Naive B cell (primary cell): ENCODE measurements around the gene MRPL23. TPM values are rescaled to one million over a fixed set of nuclear protein-coding genes. Genes with fewer than 3 reads are reported as not detected.

ENCODE experiments used
- ATAC-seq, 2 donors: fragments of 150-1000 bp; cut with Tn5 transposase; 2 replicates each; pipeline ENCODE4 v1.10.0; 2021; ENCODE audit warnings: low read depth in 2 of 2, mild to moderate bottlenecking in 2 of 2, moderate library complexity in 2 of 2
- DNase-seq: peaks from one replicate; pipeline ENCODE4 v3.0.0; 2022
- H3K27ac Mint-ChIP-seq, 6 donors: one replicate each; pipeline ENCODE4 v1.8.0; 2020 to 2022; ENCODE audit warnings: mild to moderate bottlenecking in 6 of 6, mixed read lengths in 6 of 6, moderate library complexity in 5 of 6, inconsistent platforms in 2 of 6
- H3K27me3 Mint-ChIP-seq, 3 donors: one replicate each; pipeline ENCODE4 v1.8.0; 2021 to 2022; ENCODE audit warnings: mixed read lengths in 3 of 3, mild to moderate bottlenecking in 1 of 3
- H3K36me3 Mint-ChIP-seq, 2 donors: one replicate each; pipeline ENCODE4 v1.8.0; 2020 to 2022; ENCODE audit warnings: mixed read lengths in 2 of 2, inconsistent platforms in 1 of 2, mild to moderate bottlenecking in 1 of 2
- H3K4me1 Mint-ChIP-seq, 3 donors: one replicate each; pipeline ENCODE4 v1.8.0; 2020 to 2022; ENCODE audit warnings: mixed read lengths in 3 of 3, inconsistent platforms in 1 of 3, mild to moderate bottlenecking in 1 of 3, moderate library complexity in 1 of 3
- H3K4me3 Mint-ChIP-seq, 8 donors: one replicate each; pipeline ENCODE4 v1.8.0; 2020 to 2022; ENCODE audit warnings: mild to moderate bottlenecking in 8 of 8, mixed read lengths in 8 of 8, moderate library complexity in 8 of 8, inconsistent platforms in 2 of 8
- H3K9me3 Mint-ChIP-seq, 7 donors: one replicate each; pipeline ENCODE4 v1.8.0; 2020 to 2022; ENCODE audit warnings: mixed read lengths in 7 of 7, mild to moderate bottlenecking in 5 of 7, inconsistent platforms in 2 of 7, moderate library complexity in 1 of 7
- polyA plus RNA-seq, 6 donors: library from polyadenylated mRNA; unstranded; fragments of 300-500 nt; fragmentation: Illumina TruSeq; gene quantifications; one replicate each; pipeline ENCODE4 v1.2.3, GENCODE V29; 2021; ENCODE audit warnings: low read depth in 6 of 6

MRPL23 gene
- 10 to 100 TPM; 14.0 to 62.7 (median 34.9) TPM for polyA plus RNA-seq

- H3K4me1 Mint-ChIP-seq = no peaks in the 10 kb centered on the region
- H3K4me3 Mint-ChIP-seq = no peak within 1 kb of the TSS
- DNase-seq = no peak
- H3K27ac Mint-ChIP-seq = no peak within 1 kb of the TSS
- H3K27me3 Mint-ChIP-seq = no peaks in the 10 kb centered on the region
- ATAC-seq = peak; percentile 82 to 92
- no peaks in the 10 kb centered on the region for H3K9me3 Mint-ChIP-seq
- H3K36me3 Mint-ChIP-seq = no peaks in the 10 kb centered on the region
These were observed at the start of gene MRPL23 for GRCh38 chr11:1946812-1947484. TSS of gene MRPL23 (plus strand) at chr11:1947332. CDS start at chr11:1947363, 31 bp downstream.

- Mint-ChIP-seq H3K4me1 (peaks cover 12 to 20% (median 16%) of the 10 kb centered on the region in 3 donors), H3K36me3 (no peaks in the 10 kb centered on the region), H3K4me3 (no peak overlapping the region), H3K27ac (no peak overlapping the region), H3K9me3 (no peaks in the 10 kb centered on the region), H3K27me3 (peaks cover 0 to 6% (median 0%) of the 10 kb centered on the region in 3 donors)
- DNase-seq (no peak), ATAC-seq (no peak)
These were observed 48.0 kb upstream of the MRPL23 start for GRCh38 chr11:1899090-1899489.

DNA sequence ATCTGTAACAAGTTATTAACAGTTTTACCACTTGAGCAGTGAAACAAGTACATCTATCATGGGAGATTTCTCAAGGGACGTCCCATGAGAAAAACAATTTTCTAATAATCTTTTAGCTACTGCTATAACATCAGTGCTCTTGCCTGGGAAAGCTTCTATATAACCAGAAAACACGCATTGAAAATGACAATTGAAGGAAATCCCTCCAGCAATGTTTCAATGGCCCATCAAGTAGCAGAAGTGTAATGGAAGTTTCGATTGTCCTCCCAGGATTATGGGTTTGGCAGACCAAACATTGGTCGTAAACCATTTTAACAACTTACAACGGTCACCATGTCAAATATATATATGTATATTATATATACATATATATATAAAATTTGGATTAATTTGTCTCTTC, 47.4 kb upstream of the MRPL23 start:
- Mint-ChIP-seq H3K9me3 (no peaks in the 10 kb centered on the region), H3K27me3 (peaks cover 0 to 6% (median 0%) of the 10 kb centered on the region in 3 donors), H3K4me1 (peaks cover 12 to 20% (median 16%) of the 10 kb centered on the region in 3 donors), H3K36me3 (no peaks in the 10 kb centered on the region), H3K27ac (no peak overlapping the region), H3K4me3 (no peak overlapping the region)
- ATAC-seq (no peak), DNase-seq (no peak)

DNA sequence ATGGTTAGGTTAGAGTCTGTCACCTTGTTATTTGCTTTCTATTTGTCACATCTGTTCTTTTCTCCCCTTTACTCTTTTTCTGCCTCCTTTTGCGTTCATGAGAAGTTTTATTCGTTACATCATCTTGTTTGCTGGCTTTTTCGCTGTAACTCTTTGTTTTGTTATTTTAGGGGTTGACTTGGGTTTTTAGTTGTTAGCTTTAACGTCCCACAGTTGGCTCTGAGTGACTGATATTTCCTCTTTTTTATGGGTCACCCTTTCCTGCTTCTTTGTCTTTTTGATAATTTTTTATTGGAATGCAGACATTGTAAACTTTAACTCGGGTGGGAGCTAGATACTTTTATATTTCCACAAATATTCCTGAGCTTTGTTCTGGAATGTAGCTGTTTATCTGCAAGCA, 41.0 kb upstream of the MRPL23 start:
- Mint-ChIP-seq H3K4me1 (peaks cover 0 to 5% (median 0%) of the 10 kb centered on the region in 3 donors), H3K27ac (no peak overlapping the region), H3K4me3 (no peak overlapping the region), H3K36me3 (no peaks in the 10 kb centered on the region), H3K9me3 (no peaks in the 10 kb centered on the region), H3K27me3 (peaks cover 0 to 5% (median 5%) of the 10 kb centered on the region in 3 donors)
- DNase-seq = no peak
- ATAC-seq = no peak

DNA sequence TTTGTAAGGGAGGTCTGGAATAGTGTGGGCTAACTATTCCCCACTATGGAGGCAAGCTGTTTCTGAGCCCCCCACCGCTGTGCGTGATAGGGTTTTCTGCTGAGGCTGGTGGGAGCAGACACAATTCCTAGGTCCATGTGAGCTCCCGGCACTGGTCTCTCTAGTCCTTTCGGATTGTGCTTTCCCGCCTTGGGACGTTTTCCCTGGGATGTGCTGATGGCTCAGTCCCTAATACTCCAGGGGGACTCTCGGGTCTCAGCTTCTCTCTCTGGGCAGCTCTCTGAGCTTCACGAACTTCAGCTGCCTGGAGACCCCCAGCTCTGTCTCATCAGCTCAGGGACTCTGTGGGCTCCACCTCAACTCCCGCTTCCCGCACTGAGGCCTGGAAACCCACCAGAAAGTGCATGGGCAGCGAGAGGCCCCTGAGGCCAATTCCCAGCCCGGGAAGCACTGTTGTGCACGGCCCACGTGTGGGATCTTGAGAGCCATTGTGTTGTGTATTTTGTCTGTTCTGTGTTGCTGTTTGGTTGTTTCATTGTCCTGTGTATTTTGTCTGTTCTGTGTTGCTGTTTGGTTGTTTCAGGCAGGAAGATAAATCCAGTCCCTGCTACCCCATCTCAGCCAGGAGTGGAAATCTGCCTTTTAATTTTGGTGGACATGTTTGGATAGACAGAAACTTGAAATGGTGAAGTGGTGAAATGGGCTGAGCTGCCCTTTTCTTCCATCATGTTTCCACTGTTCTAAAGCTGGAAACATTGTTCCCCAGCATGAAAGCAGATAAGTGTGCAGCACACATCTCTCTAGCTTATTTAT, 40.3 kb upstream of the MRPL23 start:
- Mint-ChIP-seq H3K27ac (no peak overlapping the region), H3K27me3 (peaks cover 0 to 5% (median 5%) of the 10 kb centered on the region in 3 donors), H3K36me3 (no peaks in the 10 kb centered on the region), H3K4me3 (no peak overlapping the region), H3K9me3 (no peaks in the 10 kb centered on the region), H3K4me1 (peaks cover 0 to 5% (median 0%) of the 10 kb centered on the region in 3 donors)
- ATAC-seq (no peak), DNase-seq (no peak)

DNA sequence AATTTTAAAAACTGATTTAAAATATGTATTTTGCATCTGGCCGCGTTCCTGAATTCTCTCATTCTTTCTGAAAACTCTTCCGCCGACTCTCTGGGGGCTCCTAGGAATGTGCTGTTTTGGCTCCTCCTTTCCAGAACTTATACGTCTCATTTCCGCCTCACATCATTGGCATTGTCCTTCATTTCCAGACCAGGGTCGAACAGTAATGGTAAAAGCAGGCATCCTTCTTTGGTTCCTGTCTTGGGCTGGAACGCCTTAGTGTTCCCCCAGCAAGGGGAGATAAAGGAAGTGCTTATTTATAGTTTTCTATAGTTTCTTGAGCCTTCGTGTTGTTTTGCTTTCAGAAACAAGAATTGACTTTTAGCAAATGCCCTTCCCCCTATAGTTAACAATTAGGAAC, 38.5 kb upstream of the MRPL23 start:
- ATAC-seq (no peak), DNase-seq (no peak)
- no peaks in the 10 kb centered on the region for H3K9me3 Mint-ChIP-seq
- H3K27me3 Mint-ChIP-seq = peaks cover 0 to 7% (median 5%) of the 10 kb centered on the region in 3 donors
- no peak overlapping the region for H3K4me3 Mint-ChIP-seq
- H3K36me3 Mint-ChIP-seq = no peaks in the 10 kb centered on the region
- H3K4me1 Mint-ChIP-seq = peaks cover 0 to 5% (median 4%) of the 10 kb centered on the region in 3 donors
- peak overlapping the region in 1 of 6 donors; percentile 36 for H3K27ac Mint-ChIP-seq

DNA sequence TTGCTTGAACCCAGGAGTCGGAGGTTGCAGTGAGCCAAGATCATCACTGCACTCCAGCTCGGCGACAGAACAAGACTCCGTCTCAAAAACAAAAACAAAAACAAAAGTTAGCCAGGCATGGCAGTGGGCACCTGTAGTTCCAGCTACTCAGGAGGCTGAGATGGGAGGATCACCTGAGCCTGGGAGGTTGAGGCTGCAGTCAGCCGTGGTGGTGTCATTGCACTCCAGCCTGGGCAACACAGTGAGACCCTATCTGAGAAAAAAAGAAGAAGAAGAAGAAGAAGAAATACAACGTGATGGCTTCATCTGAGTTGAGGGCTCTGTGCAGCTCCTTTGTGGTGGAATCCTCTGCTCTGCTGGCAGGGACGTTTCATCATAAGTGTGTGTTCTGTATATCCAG, 37.6 kb upstream of the MRPL23 start:
- ATAC-seq (no peak), DNase-seq (no peak)
- Mint-ChIP-seq H3K4me3 (peak overlapping the region in 1 of 8 donors; percentile 35), H3K27me3 (peaks cover 8 to 16% (median 10%) of the 10 kb centered on the region in 3 donors), H3K4me1 (peaks cover 1 to 12% (median 8%) of the 10 kb centered on the region in 3 donors), H3K9me3 (no peaks in the 10 kb centered on the region), H3K27ac (peak overlapping the region in 1 of 6 donors; percentile 70), H3K36me3 (no peaks in the 10 kb centered on the region)

GRCh38 chr11:1912289-1912878, 34.7 kb upstream of the MRPL23 start:
- DNase-seq (no peak), ATAC-seq (peak in 1 of 2 donors; percentile 41)
- Mint-ChIP-seq H3K36me3 (no peaks in the 10 kb centered on the region), H3K27ac (peak overlapping the region in 2 of 6 donors; percentile 22 to 32), H3K9me3 (no peaks in the 10 kb centered on the region), H3K4me3 (no peak overlapping the region), H3K27me3 (peaks cover 11 to 20% (median 18%) of the 10 kb centered on the region in 3 donors), H3K4me1 (peaks cover 10 to 21% (median 20%) of the 10 kb centered on the region in 3 donors)

DNA sequence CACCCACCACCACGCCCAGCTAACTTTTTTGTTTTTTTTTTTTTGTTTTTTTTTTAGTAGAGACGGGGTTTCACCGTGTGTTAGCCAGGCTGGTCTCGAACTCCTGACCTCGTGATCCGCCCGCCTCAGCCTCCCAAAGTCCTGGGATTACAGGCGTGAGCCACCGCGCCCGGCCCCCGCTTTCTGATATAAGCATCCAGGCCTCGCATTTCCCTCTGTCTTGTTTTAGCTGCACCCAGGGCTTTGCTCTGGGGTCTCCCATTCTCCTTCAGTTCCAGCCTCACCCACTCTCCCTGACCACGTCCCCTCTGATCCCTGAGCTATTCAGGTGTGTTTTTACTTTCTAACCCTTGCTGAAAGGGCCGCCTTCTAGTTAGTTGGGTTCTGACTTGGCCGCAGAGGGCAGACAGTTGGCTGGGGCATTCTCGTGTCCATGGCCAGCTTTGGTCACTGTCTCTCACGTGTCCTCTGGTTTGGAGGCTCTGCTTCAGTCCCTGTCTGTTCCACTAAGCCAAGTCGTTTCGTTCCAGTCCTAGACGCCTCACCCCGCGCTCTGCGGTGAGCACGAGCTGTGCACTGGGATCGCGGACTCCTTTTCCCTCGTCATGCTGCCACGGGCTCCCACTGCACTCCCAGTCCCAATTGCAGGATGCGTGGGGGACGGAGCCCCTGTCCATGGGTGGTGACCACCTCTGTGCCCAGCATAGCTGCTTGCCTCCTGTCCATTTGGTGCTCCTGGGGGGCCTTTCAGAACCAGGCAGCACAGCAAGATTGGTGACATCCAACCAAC, 33.7 kb upstream of the MRPL23 start:
- Mint-ChIP-seq H3K27me3 (peaks cover 11 to 20% (median 18%) of the 10 kb centered on the region in 3 donors), H3K9me3 (no peaks in the 10 kb centered on the region), H3K4me1 (peaks cover 10 to 21% (median 20%) of the 10 kb centered on the region in 3 donors), H3K36me3 (no peaks in the 10 kb centered on the region), H3K4me3 (no peak overlapping the region), H3K27ac (peak overlapping the region in 1 of 6 donors; percentile 36)
- DNase-seq = no peak
- ATAC-seq = no peak

DNA sequence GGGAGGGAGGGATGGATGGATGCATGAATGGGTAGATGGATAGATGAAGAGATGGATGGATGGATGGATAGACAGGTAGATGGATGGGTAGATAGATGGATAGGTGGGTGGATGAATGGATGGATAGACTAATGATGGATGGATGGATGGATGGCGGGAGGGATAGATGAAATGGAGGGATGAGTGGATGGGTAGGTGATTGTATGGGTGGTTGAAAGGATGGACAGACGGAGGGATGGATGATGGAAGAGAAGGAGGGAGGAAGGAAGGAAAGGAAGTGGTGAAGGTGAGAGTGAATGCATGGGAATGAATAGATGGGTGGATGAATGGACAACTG, 31.4 kb upstream of the MRPL23 start:
- Mint-ChIP-seq H3K27me3 (peaks cover 11 to 20% (median 18%) of the 10 kb centered on the region in 3 donors), H3K4me1 (peaks cover 10 to 21% (median 20%) of the 10 kb centered on the region in 3 donors), H3K9me3 (no peaks in the 10 kb centered on the region), H3K27ac (peak overlapping the region in 3 of 6 donors; percentile 1 to 5 (median 3)), H3K4me3 (peak overlapping the region in 2 of 8 donors; percentile 1 to 5), H3K36me3 (no peaks in the 10 kb centered on the region)
- DNase-seq (no peak), ATAC-seq (no peak)

DNA sequence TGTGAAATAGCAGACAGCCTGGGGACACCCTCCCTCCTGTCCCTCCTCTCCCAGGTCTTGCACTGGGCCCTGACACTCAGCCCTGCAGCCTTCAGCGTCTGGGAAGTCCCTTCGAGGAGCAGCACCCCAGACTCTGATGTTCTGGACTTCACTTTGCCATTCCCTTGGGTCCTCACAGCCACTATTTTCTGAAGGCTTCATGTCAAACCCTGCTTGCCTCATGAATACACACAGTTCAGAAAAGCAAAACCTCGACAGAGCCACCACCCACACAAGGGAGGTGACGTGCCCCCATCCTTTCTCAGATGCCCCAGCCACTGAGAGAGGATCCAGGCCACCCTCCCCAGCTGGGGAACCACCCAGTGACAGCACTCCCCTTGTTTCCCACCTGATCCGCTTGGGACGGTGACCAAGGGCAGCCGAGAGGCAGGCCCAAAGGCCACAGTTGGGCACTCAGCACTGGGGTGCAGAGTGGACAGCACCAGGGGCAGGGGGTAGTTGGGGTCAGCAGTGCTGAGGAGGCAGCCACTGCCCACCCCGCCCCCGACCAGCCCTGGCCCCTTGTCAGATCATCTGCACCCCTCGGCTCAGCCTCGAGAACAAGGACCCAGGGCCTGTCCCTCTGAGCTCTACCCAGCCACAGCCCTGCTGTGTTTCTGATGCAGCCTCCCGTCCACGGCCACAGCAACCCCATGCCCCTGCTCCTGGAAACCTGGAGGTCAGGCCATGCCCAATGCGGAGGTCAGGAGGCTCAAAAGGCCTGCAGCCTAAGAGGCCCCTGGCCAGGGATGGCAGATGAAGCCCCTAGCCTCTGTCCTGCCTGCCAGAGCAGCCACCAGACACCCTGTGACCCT, 30.8 kb upstream of the MRPL23 start:
- ATAC-seq (no peak), DNase-seq (no peak)
- H3K4me1 Mint-ChIP-seq = peaks cover 10 to 21% (median 20%) of the 10 kb centered on the region in 3 donors
- no peaks in the 10 kb centered on the region for H3K36me3 Mint-ChIP-seq
- H3K27me3 Mint-ChIP-seq = peaks cover 11 to 20% (median 18%) of the 10 kb centered on the region in 3 donors
- no peaks in the 10 kb centered on the region for H3K9me3 Mint-ChIP-seq
- H3K27ac Mint-ChIP-seq = peak overlapping the region in 2 of 6 donors; percentile 5 to 47
- H3K4me3 Mint-ChIP-seq = peak overlapping the region in 1 of 8 donors; percentile 5

GRCh38 chr11:1916986-1917522, 30.1 kb upstream of the MRPL23 start:
- DNase-seq = no peak
- no peaks in the 10 kb centered on the region for H3K36me3 Mint-ChIP-seq
- no peaks in the 10 kb centered on the region for H3K9me3 Mint-ChIP-seq
- no peak for ATAC-seq
- peaks cover 10 to 21% (median 20%) of the 10 kb centered on the region in 3 donors for H3K4me1 Mint-ChIP-seq
- peak overlapping the region in 1 of 6 donors; percentile 47 for H3K27ac Mint-ChIP-seq
- peaks cover 11 to 20% (median 18%) of the 10 kb centered on the region in 3 donors for H3K27me3 Mint-ChIP-seq
- no peak overlapping the region for H3K4me3 Mint-ChIP-seq
